ENCODE measurements around the gene KLF13. TPM values are rescaled to one million over a fixed set of nuclear protein-coding genes. Genes with fewer than 3 reads are reported as not detected.

KLF13 gene
- total and polyA plus RNA-seq, 7 experiments from 2014 or later, result 42.4 to 256 (median 194) TPM

- POLR2A ChIA-PET, result no interaction called here
- Mint-ChIP-seq H3K27me3 (no peaks in the 10 kb centered on the region), H3K36me3 (peaks cover 0 to 34% (median 0%) of the 10 kb centered on the region in 5 donors), H3K4me3 (no peak overlapping the region), H3K9me3 (peaks cover 0 to 10% (median 0%) of the 10 kb centered on the region in 11 donors), H3K27ac (no peak overlapping the region), H3K4me1 (peaks cover 25 to 58% (median 47%) of the 10 kb centered on the region in 7 donors)
- no peak for ATAC-seq
- no peak overlapping the region for H3K27ac ChIP-seq (ENCODE audit: low read depth, low read length)
- H3K4me1 ChIP-seq (ENCODE audit: control insufficient read depth in 2 of 2, insufficient read depth in 2 of 2, low read length in 2 of 2), result peaks cover 0 to 19% of the 10 kb centered on the region in 2 donors
- peaks cover 0 to 6% (median 0%) of the 10 kb centered on the region in 3 experiments for H3K9me3 ChIP-seq (ENCODE audit: control insufficient read depth in 2 of 3, low read length in 3 of 3)
- no peak for DNase-seq
- no peaks in the 10 kb centered on the region for H3K36me3 ChIP-seq (ENCODE audit: control insufficient read depth in 2 of 3, insufficient read depth in 3 of 3, low read length in 3 of 3)
- H3K27me3 ChIP-seq (ENCODE audit: control insufficient read depth in 2 of 2, insufficient read depth in 2 of 2, low read length in 2 of 2), result no peaks in the 10 kb centered on the region
- intact Hi-C loops (cut with micrococcal nuclease), result no loop called here
- H3K4me3 ChIP-seq (ENCODE audit: low read length), result no peak overlapping the region
- CTCF ChIA-PET, result interaction anchor here (1.3 kb wide), 1 partner anchor 51 kb away, joined by 3 read pairs; no protein-coding TSS in a partner anchor
These were observed 8.2 kb upstream of the KLF13 start for GRCh38 chr15:31318429-31318828.

GRCh38 chr15:31320022-31320421 is 6.6 kb upstream of the KLF13 start:
- no peaks in the 10 kb centered on the region for H3K27me3 ChIP-seq (ENCODE audit: control insufficient read depth in 2 of 2, insufficient read depth in 2 of 2, low read length in 2 of 2)
- POLR2A ChIA-PET, result interaction anchor here (0.6 to 1.2 kb wide), 6 partner anchors 25 to 171 kb away, joined by 3 to 4 read pairs (median 4); no protein-coding TSS in a partner anchor
- Mint-ChIP-seq H3K27me3 (no peaks in the 10 kb centered on the region), H3K4me1 (peaks cover 37 to 71% (median 63%) of the 10 kb centered on the region in 7 donors), H3K36me3 (peaks cover 0 to 40% (median 0%) of the 10 kb centered on the region in 5 donors), H3K4me3 (no peak overlapping the region), H3K27ac (peak overlapping the region in 3 of 9 donors; percentile 5 to 68 (median 59)), H3K9me3 (peaks cover 0 to 10% (median 0%) of the 10 kb centered on the region in 11 donors)
- peaks cover 7 to 26% of the 10 kb centered on the region in 2 donors for H3K4me1 ChIP-seq (ENCODE audit: control insufficient read depth in 2 of 2, insufficient read depth in 2 of 2, low read length in 2 of 2)
- no peak overlapping the region for H3K27ac ChIP-seq (ENCODE audit: low read depth, low read length)
- ATAC-seq (no peak), DNase-seq (no peak)
- no peaks in the 10 kb centered on the region for H3K9me3 ChIP-seq (ENCODE audit: control insufficient read depth in 2 of 3, low read length in 3 of 3)
- no peaks in the 10 kb centered on the region for H3K36me3 ChIP-seq (ENCODE audit: control insufficient read depth in 2 of 3, insufficient read depth in 3 of 3, low read length in 3 of 3)
- intact Hi-C loops (cut with micrococcal nuclease), result loop anchor here (10.0 kb wide), 2 partner anchors 415 to 475 kb away; partner anchors contain the start of gene FAN1 (in 1 of the 2)
- no peak overlapping the region for H3K4me3 ChIP-seq (ENCODE audit: low read length)
- CTCF ChIA-PET, result interaction anchor here (0.9 kb wide), 1 partner anchor 115 kb away, joined by 3 read pairs; no protein-coding TSS in a partner anchor

GRCh38 chr15:31321418-31321817 is 5.2 kb upstream of the KLF13 start:
- no peak for ATAC-seq
- Mint-ChIP-seq H3K4me3 (no peak overlapping the region), H3K27me3 (no peaks in the 10 kb centered on the region), H3K4me1 (peaks cover 42 to 70% (median 61%) of the 10 kb centered on the region in 7 donors), H3K27ac (peak overlapping the region in 3 of 9 donors; percentile 0 to 31 (median 21)), H3K9me3 (peaks cover 0 to 10% (median 0%) of the 10 kb centered on the region in 11 donors), H3K36me3 (peaks cover 0 to 40% (median 0%) of the 10 kb centered on the region in 5 donors)
- Histone ChIP-seq H3K36me3 (ENCODE audit: control insufficient read depth in 2 of 3, insufficient read depth in 3 of 3, low read length in 3 of 3) (no peaks in the 10 kb centered on the region), H3K4me1 (ENCODE audit: control insufficient read depth in 2 of 2, insufficient read depth in 2 of 2, low read length in 2 of 2) (peaks cover 12 to 22% of the 10 kb centered on the region in 2 donors), H3K4me3 (ENCODE audit: low read length) (no peak overlapping the region), H3K27me3 (ENCODE audit: control insufficient read depth in 2 of 2, insufficient read depth in 2 of 2, low read length in 2 of 2) (no peaks in the 10 kb centered on the region), H3K27ac (ENCODE audit: low read depth, low read length) (no peak overlapping the region), H3K9me3 (ENCODE audit: control insufficient read depth in 2 of 3, low read length in 3 of 3) (no peaks in the 10 kb centered on the region)
- intact Hi-C loops (cut with micrococcal nuclease), result loop anchor here (10.0 kb wide), 2 partner anchors 417 to 477 kb away; partner anchors contain the start of gene FAN1 (in 1 of the 2)
- ChIA-PET CTCF (no interaction called here), POLR2A (interaction anchor here (1.2 kb wide), 1 partner anchor 57 kb away, joined by 3 read pairs; no protein-coding TSS in a partner anchor)
- DNase-seq, result no peak

- Mint-ChIP-seq H3K4me1 (peaks cover 34 to 59% (median 50%) of the 10 kb centered on the region in 7 donors), H3K27ac (peak overlapping the region in 6 of 9 donors; percentile 8 to 75 (median 50)), H3K36me3 (peaks cover 0 to 38% (median 0%) of the 10 kb centered on the region in 5 donors), H3K4me3 (no peak overlapping the region), H3K9me3 (peaks cover 0 to 10% (median 0%) of the 10 kb centered on the region in 11 donors), H3K27me3 (no peaks in the 10 kb centered on the region)
- DNase-seq (no peak), ATAC-seq (no peak)
- H3K27me3 ChIP-seq (ENCODE audit: control insufficient read depth in 2 of 2, insufficient read depth in 2 of 2, low read length in 2 of 2), result no peaks in the 10 kb centered on the region
- no peak overlapping the region for H3K27ac ChIP-seq (ENCODE audit: low read depth, low read length)
- intact Hi-C loops (cut with micrococcal nuclease), result loop anchor here (10.0 kb wide), 2 partner anchors 418 to 478 kb away; partner anchors contain the start of gene FAN1 (in 1 of the 2)
- H3K4me3 ChIP-seq (ENCODE audit: low read length), result no peak overlapping the region
- no peaks in the 10 kb centered on the region for H3K36me3 ChIP-seq (ENCODE audit: control insufficient read depth in 2 of 3, insufficient read depth in 3 of 3, low read length in 3 of 3)
- H3K9me3 ChIP-seq (ENCODE audit: control insufficient read depth in 2 of 3, low read length in 3 of 3), result no peaks in the 10 kb centered on the region
- ChIA-PET POLR2A (interaction anchor here (4.7 to 9.0 kb wide), 3 partner anchors 36 to 109 kb away, joined by 50 to 367 read pairs (median 141); no protein-coding TSS in a partner anchor), CTCF (interaction anchor here (1.5 to 1.7 kb wide), 3 partner anchors 43 to 122 kb away, joined by 3 to 9 read pairs (median 7); no protein-coding TSS in a partner anchor)
- peaks cover 11 to 12% of the 10 kb centered on the region in 2 donors for H3K4me1 ChIP-seq (ENCODE audit: control insufficient read depth in 2 of 2, insufficient read depth in 2 of 2, low read length in 2 of 2)
These were observed 4.1 kb upstream of the KLF13 start for GRCh38 chr15:31322504-31322903.

- no peak overlapping the region for H3K27ac ChIP-seq (ENCODE audit: low read depth, low read length)
- peak overlapping the region in 2 of 10 donors; percentile 6 to 8 for H3K4me3 Mint-ChIP-seq
- H3K4me1 Mint-ChIP-seq, result peaks cover 32 to 52% (median 44%) of the 10 kb centered on the region in 7 donors
These were observed 3.0 kb upstream of the KLF13 start for GRCh38 chr15:31323627-31324026.

GRCh38 chr15:31324186-31324585 is 2.4 kb upstream of the KLF13 start:
- Mint-ChIP-seq H3K27me3 (no peaks in the 10 kb centered on the region), H3K4me1 (peaks cover 37 to 54% (median 46%) of the 10 kb centered on the region in 7 donors), H3K36me3 (peaks cover 0 to 42% (median 4%) of the 10 kb centered on the region in 5 donors), H3K9me3 (peaks cover 0 to 10% (median 0%) of the 10 kb centered on the region in 11 donors), H3K4me3 (peak overlapping the region in 9 of 10 donors; percentile 75 to 92 (median 87)), H3K27ac (peak overlapping the region; percentile 55 to 97 (median 93))
- H3K9me3 ChIP-seq (ENCODE audit: control insufficient read depth in 2 of 3, low read length in 3 of 3), result no peaks in the 10 kb centered on the region
- no peak overlapping the region for H3K4me3 ChIP-seq (ENCODE audit: low read length)
- ATAC-seq, result no peak
- ChIA-PET POLR2A (interaction anchor here (0.6 to 9.0 kb wide), 14 partner anchors 8 to 335 kb away, joined by 3 to 367 read pairs (median 10); no protein-coding TSS in a partner anchor), CTCF (interaction anchor here (0.9 to 3.4 kb wide), 6 partner anchors 13 to 124 kb away, joined by 3 to 16 read pairs (median 8); no protein-coding TSS in a partner anchor)
- no peaks in the 10 kb centered on the region for H3K36me3 ChIP-seq (ENCODE audit: control insufficient read depth in 2 of 3, insufficient read depth in 3 of 3, low read length in 3 of 3)
- peak overlapping the region; percentile 99 for H3K27ac ChIP-seq (ENCODE audit: low read depth, low read length)
- DNase-seq, result no peak
- intact Hi-C loops (cut with micrococcal nuclease), result loop anchor here (1.0 to 10.0 kb wide), 3 partner anchors 57 to 479 kb away; partner anchors contain the start of gene FAN1 (in 1 of the 2)
- no peaks in the 10 kb centered on the region for H3K27me3 ChIP-seq (ENCODE audit: control insufficient read depth in 2 of 2, insufficient read depth in 2 of 2, low read length in 2 of 2)
- H3K4me1 ChIP-seq (ENCODE audit: control insufficient read depth in 2 of 2, insufficient read depth in 2 of 2, low read length in 2 of 2), result peaks cover 9 to 17% of the 10 kb centered on the region in 2 donors

More at GRCh38 chr15:31323627-31324026, 3.0 kb upstream of the KLF13 start:
- ATAC-seq (no peak), DNase-seq (no peak)
- intact Hi-C loops (cut with micrococcal nuclease), result loop anchor here (1.0 to 10.0 kb wide), 3 partner anchors 56 to 479 kb away; partner anchors contain the start of gene FAN1 (in 1 of the 2)
- no peak overlapping the region for H3K4me3 ChIP-seq (ENCODE audit: low read length)
- no peaks in the 10 kb centered on the region for H3K27me3 ChIP-seq (ENCODE audit: control insufficient read depth in 2 of 2, insufficient read depth in 2 of 2, low read length in 2 of 2)
- Mint-ChIP-seq H3K36me3 (peaks cover 0 to 38% (median 1%) of the 10 kb centered on the region in 5 donors), H3K27me3 (no peaks in the 10 kb centered on the region), H3K9me3 (peaks cover 0 to 10% (median 0%) of the 10 kb centered on the region in 11 donors), H3K27ac (peak overlapping the region in 7 of 9 donors; percentile 51 to 97 (median 75))
- no peaks in the 10 kb centered on the region for H3K36me3 ChIP-seq (ENCODE audit: control insufficient read depth in 2 of 3, insufficient read depth in 3 of 3, low read length in 3 of 3)
- no peaks in the 10 kb centered on the region for H3K9me3 ChIP-seq (ENCODE audit: control insufficient read depth in 2 of 3, low read length in 3 of 3)
- H3K4me1 ChIP-seq (ENCODE audit: control insufficient read depth in 2 of 2, insufficient read depth in 2 of 2, low read length in 2 of 2), result peaks cover 9 to 12% of the 10 kb centered on the region in 2 donors
- ChIA-PET CTCF (interaction anchor here (1.3 to 3.4 kb wide), 5 partner anchors 42 to 123 kb away, joined by 3 to 16 read pairs (median 7); no protein-coding TSS in a partner anchor), POLR2A (interaction anchor here (0.6 to 9.0 kb wide), 7 partner anchors 34 to 165 kb away, joined by 3 to 367 read pairs (median 15); no protein-coding TSS in a partner anchor)

All from naive thymus-derived CD4-positive, alpha-beta T cell (primary cell).